SK-N-SH treated with all-trans-retinoic acid at 6 μM for 48 hours (cell line): ENCODE results near the gene NOX5.

ENCODE experiments used
- ATAC-seq: fragments of 200-7000 bp; cut with Tn5 transposase; 3 replicates; pipeline ENCODE4 v1.9.1; 2020; ENCODE audit warnings: mild to moderate bottlenecking, moderate library complexity
- ARNTL ChIP-seq: fragments of 450-650 bp; formaldehyde crosslinking; IDR thresholded peaks from 2 replicates; pipeline ENCODE4 v1.5.0; 2020; ENCODE audit warnings: low read depth, mild to moderate bottlenecking, moderate library complexity, borderline replicate concordance
- BACH2 ChIP-seq: fragments of 250-450 bp; sonication (Bioruptor Pico); IDR thresholded peaks from 2 replicates; pipeline ENCODE4 v1.9.0; 2021; ENCODE audit warnings: mild to moderate bottlenecking, borderline replicate concordance
- CREB5 ChIP-seq: fragments of 250-450 bp; sonication (Bioruptor Pico); IDR thresholded peaks from 2 replicates; pipeline ENCODE4 v1.5.1; 2020; ENCODE audit warnings: low read depth, mild to moderate bottlenecking, moderate library complexity
- CSDC2 ChIP-seq: fragments of 250-450 bp; sonication (Bioruptor Pico); IDR thresholded peaks from 2 replicates; pipeline ENCODE4 v1.5.0; 2020; ENCODE audit warnings: mild to moderate bottlenecking, moderate library complexity
- GLIS3 ChIP-seq: fragments of 250-450 bp; sonication (Bioruptor Pico); IDR thresholded peaks from 2 replicates; pipeline ENCODE4 v1.5.0; 2020; ENCODE audit warnings: mild to moderate bottlenecking, moderate library complexity
- ISL1 ChIP-seq: fragments of 250-450 bp; sonication (Bioruptor Pico); IDR thresholded peaks from 2 replicates; pipeline ENCODE4 v2.1.2; 2022; ENCODE audit warnings: mild to moderate bottlenecking, moderate library complexity
- OSR1 ChIP-seq: fragments of 250-450 bp; sonication (Bioruptor Pico); IDR thresholded peaks from 2 replicates; pipeline ENCODE4 v1.8.0; 2022; ENCODE audit warnings: moderate library complexity, mild to moderate bottlenecking, inconsistent platforms
- POU6F1 ChIP-seq: fragments of 250-450 bp; sonication (Bioruptor Pico); IDR thresholded peaks from 2 replicates; pipeline ENCODE4 v1.8.0; 2021; ENCODE audit warnings: low read depth, mild to moderate bottlenecking, moderate library complexity, borderline replicate concordance
- PPARA ChIP-seq: fragments of 250-450 bp; sonication (Bioruptor Pico); IDR thresholded peaks from 2 replicates; pipeline ENCODE4 v1.5.0; 2020; ENCODE audit warnings: mild to moderate bottlenecking, borderline replicate concordance
- RARB ChIP-seq: fragments of 250-450 bp; sonication (Bioruptor Pico); IDR thresholded peaks from 2 replicates; pipeline ENCODE4 v1.8.0; 2021; ENCODE audit warnings: mild to moderate bottlenecking, moderate library complexity
- SNAI2 ChIP-seq: fragments of 250-450 bp; sonication (Bioruptor Pico); IDR thresholded peaks from 2 replicates; pipeline ENCODE4 v1.5.0; 2020; ENCODE audit warnings: mild to moderate bottlenecking, moderate library complexity
- TCF4 ChIP-seq: fragments of 250-450 bp; sonication (Bioruptor Pico); IDR thresholded peaks from 2 replicates; pipeline ENCODE4 v1.8.0; 2021; ENCODE audit warnings: mild to moderate bottlenecking, moderate library complexity, borderline replicate concordance
- TOX ChIP-seq: fragments of 250-450 bp; sonication (Bioruptor Pico); IDR thresholded peaks from 2 replicates; pipeline ENCODE4 v1.8.0; 2021; ENCODE audit warnings: mild to moderate bottlenecking, moderate library complexity, borderline replicate concordance
- ZC3H10 ChIP-seq: fragments of 250-450 bp; sonication (Bioruptor Pico); IDR thresholded peaks from 2 replicates; pipeline ENCODE4 v1.5.1; 2021; ENCODE audit warnings: mild to moderate bottlenecking, moderate library complexity
- ZFP3 ChIP-seq: fragments of 250-450 bp; sonication (Bioruptor Pico); IDR thresholded peaks from 2 replicates; pipeline ENCODE4 v1.5.0; 2020; ENCODE audit warnings: mild to moderate bottlenecking, moderate library complexity
- ZFP30 ChIP-seq: fragments of 450-650 bp; formaldehyde crosslinking; IDR thresholded peaks from 2 replicates; pipeline ENCODE4 v1.5.0; 2022; ENCODE audit warnings: mild to moderate bottlenecking, moderate library complexity
- ZNF8 ChIP-seq: fragments of 450-650 bp; formaldehyde crosslinking; IDR thresholded peaks from 2 replicates; pipeline ENCODE4 v1.5.0; 2020; ENCODE audit warnings: mild to moderate bottlenecking, moderate library complexity
- TF ChIP-seq, protein P1 (sequence below): fragments of 250-450 bp; sonication (Bioruptor Pico); IDR thresholded peaks from 2 replicates; pipeline ENCODE4 v1.5.1; 2021; ENCODE audit warnings: mild to moderate bottlenecking, moderate library complexity
- TF ChIP-seq, protein P2 (sequence below): fragments of 250-450 bp; sonication (Bioruptor Pico); IDR thresholded peaks from 2 replicates; pipeline ENCODE4 v1.8.0; 2020; ENCODE audit warnings: mild to moderate bottlenecking, moderate library complexity, borderline replicate concordance
- TF ChIP-seq, protein P3 (sequence below): fragments of 250-450 bp; sonication (Bioruptor Pico); IDR thresholded peaks from 2 replicates; pipeline ENCODE4 v1.5.0; 2020; ENCODE audit warnings: mild to moderate bottlenecking, moderate library complexity

The NOX5 gene

DNA sequence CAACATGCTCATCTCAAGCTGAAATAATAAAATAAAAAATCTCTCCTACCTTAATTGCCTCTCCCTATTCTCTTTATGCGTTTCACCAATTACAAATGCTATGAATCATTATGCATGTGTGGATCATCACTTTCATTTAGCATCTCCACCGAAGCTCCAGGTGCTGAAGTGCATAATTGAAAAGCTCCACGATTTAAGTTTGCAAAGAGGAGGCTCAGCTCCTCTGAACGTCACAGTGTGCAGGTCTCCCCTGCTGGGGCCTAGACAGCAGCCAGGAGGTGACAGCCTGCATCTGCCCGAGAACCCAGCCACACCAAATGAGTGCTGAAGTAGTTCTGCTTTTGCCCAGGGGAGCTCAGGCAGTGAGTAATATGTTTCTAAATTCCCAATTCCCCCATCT, 85.4 kb downstream of the NOX5 start:
- no peak for ATAC-seq
- TF ChIP-seq SNAI2 (CRISPR knock-in tag) (no peak), PPARA (no peak), POU6F1 (CRISPR knock-in tag) (no peak), GLIS3 (CRISPR knock-in tag) (no peak), ZC3H10 (CRISPR knock-in tag) (no peak), ARNTL (CRISPR knock-in tag) (no peak), ISL1 (CRISPR knock-in tag) (no peak)
- TF ChIP-seq, protein P1, sequence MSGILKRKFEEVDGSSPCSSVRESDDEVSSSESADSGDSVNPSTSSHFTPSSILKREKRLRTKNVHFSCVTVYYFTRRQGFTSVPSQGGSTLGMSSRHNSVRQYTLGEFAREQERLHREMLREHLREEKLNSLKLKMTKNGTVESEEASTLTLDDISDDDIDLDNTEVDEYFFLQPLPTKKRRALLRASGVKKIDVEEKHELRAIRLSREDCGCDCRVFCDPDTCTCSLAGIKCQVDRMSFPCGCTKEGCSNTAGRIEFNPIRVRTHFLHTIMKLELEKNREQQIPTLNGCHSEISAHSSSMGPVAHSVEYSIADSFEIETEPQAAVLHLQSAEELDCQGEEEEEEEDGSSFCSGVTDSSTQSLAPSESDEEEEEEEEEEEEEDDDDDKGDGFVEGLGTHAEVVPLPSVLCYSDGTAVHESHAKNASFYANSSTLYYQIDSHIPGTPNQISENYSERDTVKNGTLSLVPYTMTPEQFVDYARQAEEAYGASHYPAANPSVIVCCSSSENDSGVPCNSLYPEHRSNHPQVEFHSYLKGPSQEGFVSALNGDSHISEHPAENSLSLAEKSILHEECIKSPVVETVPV = no peak
- TF ChIP-seq, protein P2, sequence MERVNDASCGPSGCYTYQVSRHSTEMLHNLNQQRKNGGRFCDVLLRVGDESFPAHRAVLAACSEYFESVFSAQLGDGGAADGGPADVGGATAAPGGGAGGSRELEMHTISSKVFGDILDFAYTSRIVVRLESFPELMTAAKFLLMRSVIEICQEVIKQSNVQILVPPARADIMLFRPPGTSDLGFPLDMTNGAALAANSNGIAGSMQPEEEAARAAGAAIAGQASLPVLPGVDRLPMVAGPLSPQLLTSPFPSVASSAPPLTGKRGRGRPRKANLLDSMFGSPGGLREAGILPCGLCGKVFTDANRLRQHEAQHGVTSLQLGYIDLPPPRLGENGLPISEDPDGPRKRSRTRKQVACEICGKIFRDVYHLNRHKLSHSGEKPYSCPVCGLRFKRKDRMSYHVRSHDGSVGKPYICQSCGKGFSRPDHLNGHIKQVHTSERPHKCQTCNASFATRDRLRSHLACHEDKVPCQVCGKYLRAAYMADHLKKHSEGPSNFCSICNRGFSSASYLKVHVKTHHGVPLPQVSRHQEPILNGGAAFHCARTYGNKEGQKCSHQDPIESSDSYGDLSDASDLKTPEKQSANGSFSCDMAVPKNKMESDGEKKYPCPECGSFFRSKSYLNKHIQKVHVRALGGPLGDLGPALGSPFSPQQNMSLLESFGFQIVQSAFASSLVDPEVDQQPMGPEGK = no peak

DNA sequence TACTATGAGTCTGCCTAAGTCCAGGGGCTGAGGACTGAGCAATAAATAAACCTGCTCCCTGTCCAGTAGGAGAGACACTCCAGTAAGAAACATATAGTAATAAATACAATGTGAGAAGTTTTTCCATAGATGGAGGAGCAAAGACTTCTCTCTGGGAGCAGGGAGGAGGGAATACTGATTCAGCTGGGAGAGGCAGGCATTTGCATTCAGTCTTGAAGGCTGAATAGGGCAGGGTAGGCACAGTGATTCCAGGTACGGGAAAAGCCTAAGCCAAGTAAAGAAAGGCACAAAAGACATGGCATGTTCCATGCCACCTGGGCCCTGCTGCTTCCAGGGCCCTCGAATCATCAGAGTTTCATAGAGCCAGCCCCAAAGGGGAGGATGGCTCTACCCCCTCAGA, 86.3 kb downstream of the NOX5 start:
- ATAC-seq = no peak
- TF ChIP-seq CREB5 (no peak), RARB (CRISPR knock-in tag) (no peak), SNAI2 (CRISPR knock-in tag) (no peak), ZNF8 (CRISPR knock-in tag) (no peak), OSR1 (no peak), ZFP30 (CRISPR knock-in tag) (no peak), TOX (no peak), BACH2 (CRISPR knock-in tag) (no peak), PPARA (no peak), TCF4 (CRISPR knock-in tag) (no peak), GLIS3 (CRISPR knock-in tag) (no peak), CSDC2 (CRISPR knock-in tag) (no peak), ZFP3 (CRISPR knock-in tag) (no peak), POU6F1 (CRISPR knock-in tag) (no peak), ZC3H10 (CRISPR knock-in tag) (no peak), ISL1 (CRISPR knock-in tag) (no peak), ARNTL (CRISPR knock-in tag) (no peak)
- TF ChIP-seq, protein P1 = no peak
- TF ChIP-seq, protein P2 = no peak
- TF ChIP-seq, protein P3, sequence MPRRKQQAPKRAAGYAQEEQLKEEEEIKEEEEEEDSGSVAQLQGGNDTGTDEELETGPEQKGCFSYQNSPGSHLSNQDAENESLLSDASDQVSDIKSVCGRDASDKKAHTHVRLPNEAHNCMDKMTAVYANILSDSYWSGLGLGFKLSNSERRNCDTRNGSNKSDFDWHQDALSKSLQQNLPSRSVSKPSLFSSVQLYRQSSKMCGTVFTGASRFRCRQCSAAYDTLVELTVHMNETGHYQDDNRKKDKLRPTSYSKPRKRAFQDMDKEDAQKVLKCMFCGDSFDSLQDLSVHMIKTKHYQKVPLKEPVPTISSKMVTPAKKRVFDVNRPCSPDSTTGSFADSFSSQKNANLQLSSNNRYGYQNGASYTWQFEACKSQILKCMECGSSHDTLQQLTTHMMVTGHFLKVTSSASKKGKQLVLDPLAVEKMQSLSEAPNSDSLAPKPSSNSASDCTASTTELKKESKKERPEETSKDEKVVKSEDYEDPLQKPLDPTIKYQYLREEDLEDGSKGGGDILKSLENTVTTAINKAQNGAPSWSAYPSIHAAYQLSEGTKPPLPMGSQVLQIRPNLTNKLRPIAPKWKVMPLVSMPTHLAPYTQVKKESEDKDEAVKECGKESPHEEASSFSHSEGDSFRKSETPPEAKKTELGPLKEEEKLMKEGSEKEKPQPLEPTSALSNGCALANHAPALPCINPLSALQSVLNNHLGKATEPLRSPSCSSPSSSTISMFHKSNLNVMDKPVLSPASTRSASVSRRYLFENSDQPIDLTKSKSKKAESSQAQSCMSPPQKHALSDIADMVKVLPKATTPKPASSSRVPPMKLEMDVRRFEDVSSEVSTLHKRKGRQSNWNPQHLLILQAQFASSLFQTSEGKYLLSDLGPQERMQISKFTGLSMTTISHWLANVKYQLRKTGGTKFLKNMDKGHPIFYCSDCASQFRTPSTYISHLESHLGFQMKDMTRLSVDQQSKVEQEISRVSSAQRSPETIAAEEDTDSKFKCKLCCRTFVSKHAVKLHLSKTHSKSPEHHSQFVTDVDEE = no peak
